ENCODE measurements around the gene KPTN. TPM values are rescaled to one million over a fixed set of nuclear protein-coding genes. Genes with fewer than 3 reads are reported as not detected.

Gene KPTN
- total RNA-seq, 1 experiment from 2014 or later: 23.8 TPM

DNA sequence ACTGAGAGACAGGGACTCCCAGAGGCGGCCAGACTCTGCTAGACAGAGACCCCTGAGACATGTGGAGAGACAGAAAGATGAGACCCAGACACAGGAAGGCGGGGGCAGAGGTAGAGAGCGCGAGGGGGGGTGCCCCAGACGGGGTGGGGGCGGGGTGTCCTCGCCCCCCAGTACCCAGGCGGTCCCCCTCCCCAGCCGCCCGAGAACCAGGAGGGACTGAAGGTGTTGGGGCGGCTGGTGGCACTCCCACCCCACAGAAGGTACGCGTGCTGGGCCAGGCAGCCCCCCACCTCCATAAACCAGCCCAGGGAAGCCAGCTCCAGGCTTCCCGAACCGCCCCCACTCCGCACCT is 12.7 kb downstream of the KPTN start:
- Histone ChIP-seq H3K36me3 (ENCODE audit: control insufficient read depth in 1 of 2, insufficient read depth in 2 of 2, low read length in 2 of 2) (no peaks in the 10 kb centered on the region), H3K27me3 (ENCODE audit: insufficient read depth, low read length) (peaks cover 33% of the 10 kb centered on the region), H3K4me3 (replicated peaks in 1 of 2; ENCODE audit: low read depth in 1 of 2, low read length in 2 of 2) (no peak overlapping the region), H3K9me3 (ENCODE audit: control insufficient read depth in 1 of 2, insufficient read depth in 1 of 2, low read depth in 1 of 2, low read length in 2 of 2) (no peaks in the 10 kb centered on the region), H3K4me2 (ENCODE audit: low read length) (peak overlapping the region; percentile 51), H3K4me1 (ENCODE audit: control insufficient read depth in 1 of 2, insufficient read depth in 2 of 2, low read length in 2 of 2) (peaks cover 0 to 15% of the 10 kb centered on the region in 2 experiments; a peak in 3 of 4 replicates), H3K79me2 (ENCODE audit: insufficient read depth, low read length) (no peaks in the 10 kb centered on the region), H3K9me2 (ENCODE audit: insufficient read depth) (no peaks in the 10 kb centered on the region), H3K27ac (ENCODE audit: low read depth, low read length) (no peak overlapping the region), H3K9ac (ENCODE audit: low read length) (no peak overlapping the region), H2AFZ (ENCODE audit: low read depth, low read length, poor library complexity, severe bottlenecking) (no peak overlapping the region), H4K20me1 (ENCODE audit: insufficient read depth) (no peaks in the 10 kb centered on the region)
- DNase-seq (ENCODE audit: low read depth, low spot score) (no peak), ATAC-seq (peak; percentile 12; the same call in 1 of the 2 replicates)
- ChIA-PET CTCF (no interaction called here), POLR2A (no interaction called here), RAD21 (ENCODE audit: low non-redundant PET in 1 of 2, low total read pairs in 2 of 2, uncharacterized antibody in 2 of 2, unreplicated experiment in 2 of 2) (no interaction called here)
- TF ChIP-seq, protein P1, sequence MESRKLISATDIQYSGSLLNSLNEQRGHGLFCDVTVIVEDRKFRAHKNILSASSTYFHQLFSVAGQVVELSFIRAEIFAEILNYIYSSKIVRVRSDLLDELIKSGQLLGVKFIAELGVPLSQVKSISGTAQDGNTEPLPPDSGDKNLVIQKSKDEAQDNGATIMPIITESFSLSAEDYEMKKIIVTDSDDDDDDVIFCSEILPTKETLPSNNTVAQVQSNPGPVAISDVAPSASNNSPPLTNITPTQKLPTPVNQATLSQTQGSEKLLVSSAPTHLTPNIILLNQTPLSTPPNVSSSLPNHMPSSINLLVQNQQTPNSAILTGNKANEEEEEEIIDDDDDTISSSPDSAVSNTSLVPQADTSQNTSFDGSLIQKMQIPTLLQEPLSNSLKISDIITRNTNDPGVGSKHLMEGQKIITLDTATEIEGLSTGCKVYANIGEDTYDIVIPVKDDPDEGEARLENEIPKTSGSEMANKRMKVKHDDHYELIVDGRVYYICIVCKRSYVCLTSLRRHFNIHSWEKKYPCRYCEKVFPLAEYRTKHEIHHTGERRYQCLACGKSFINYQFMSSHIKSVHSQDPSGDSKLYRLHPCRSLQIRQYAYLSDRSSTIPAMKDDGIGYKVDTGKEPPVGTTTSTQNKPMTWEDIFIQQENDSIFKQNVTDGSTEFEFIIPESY (IDR thresholded peaks at IDR 0.05; ENCODE audit: extremely low read depth, insufficient replicate concordance, low read length): no peak
- no peak for TF ChIP-seq EZH2phosphoT487 (IDR thresholded peaks at IDR 0.05; ENCODE audit: borderline replicate concordance)
- no peak for TF ChIP-seq CBX3 (IDR thresholded peaks at IDR 0.05; ENCODE audit: low read depth)
- no peak for TF ChIP-seq ZNF274 (IDR thresholded peaks at IDR 0.05; ENCODE audit: low read depth, low read length)
- no peak for TF ChIP-seq CEBPB (IDR thresholded peaks at IDR 0.05; ENCODE audit: low read depth)
- TF ChIP-seq, protein P2, sequence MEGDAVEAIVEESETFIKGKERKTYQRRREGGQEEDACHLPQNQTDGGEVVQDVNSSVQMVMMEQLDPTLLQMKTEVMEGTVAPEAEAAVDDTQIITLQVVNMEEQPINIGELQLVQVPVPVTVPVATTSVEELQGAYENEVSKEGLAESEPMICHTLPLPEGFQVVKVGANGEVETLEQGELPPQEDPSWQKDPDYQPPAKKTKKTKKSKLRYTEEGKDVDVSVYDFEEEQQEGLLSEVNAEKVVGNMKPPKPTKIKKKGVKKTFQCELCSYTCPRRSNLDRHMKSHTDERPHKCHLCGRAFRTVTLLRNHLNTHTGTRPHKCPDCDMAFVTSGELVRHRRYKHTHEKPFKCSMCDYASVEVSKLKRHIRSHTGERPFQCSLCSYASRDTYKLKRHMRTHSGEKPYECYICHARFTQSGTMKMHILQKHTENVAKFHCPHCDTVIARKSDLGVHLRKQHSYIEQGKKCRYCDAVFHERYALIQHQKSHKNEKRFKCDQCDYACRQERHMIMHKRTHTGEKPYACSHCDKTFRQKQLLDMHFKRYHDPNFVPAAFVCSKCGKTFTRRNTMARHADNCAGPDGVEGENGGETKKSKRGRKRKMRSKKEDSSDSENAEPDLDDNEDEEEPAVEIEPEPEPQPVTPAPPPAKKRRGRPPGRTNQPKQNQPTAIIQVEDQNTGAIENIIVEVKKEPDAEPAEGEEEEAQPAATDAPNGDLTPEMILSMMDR (IDR thresholded peaks at IDR 0.05 in 2 of 3, conservative IDR thresholded peaks at IDR 0.05 in 1 of 3; ENCODE audit: borderline replicate concordance in 1 of 3, insufficient read depth in 1 of 3, low read depth in 2 of 3, low read length in 2 of 3): no peak
- TF ChIP-seq YY1 (IDR thresholded peaks at IDR 0.05; ENCODE audit: extremely low read depth, insufficient replicate concordance, low read depth, low read length): no peak
- TF ChIP-seq, protein P3, sequence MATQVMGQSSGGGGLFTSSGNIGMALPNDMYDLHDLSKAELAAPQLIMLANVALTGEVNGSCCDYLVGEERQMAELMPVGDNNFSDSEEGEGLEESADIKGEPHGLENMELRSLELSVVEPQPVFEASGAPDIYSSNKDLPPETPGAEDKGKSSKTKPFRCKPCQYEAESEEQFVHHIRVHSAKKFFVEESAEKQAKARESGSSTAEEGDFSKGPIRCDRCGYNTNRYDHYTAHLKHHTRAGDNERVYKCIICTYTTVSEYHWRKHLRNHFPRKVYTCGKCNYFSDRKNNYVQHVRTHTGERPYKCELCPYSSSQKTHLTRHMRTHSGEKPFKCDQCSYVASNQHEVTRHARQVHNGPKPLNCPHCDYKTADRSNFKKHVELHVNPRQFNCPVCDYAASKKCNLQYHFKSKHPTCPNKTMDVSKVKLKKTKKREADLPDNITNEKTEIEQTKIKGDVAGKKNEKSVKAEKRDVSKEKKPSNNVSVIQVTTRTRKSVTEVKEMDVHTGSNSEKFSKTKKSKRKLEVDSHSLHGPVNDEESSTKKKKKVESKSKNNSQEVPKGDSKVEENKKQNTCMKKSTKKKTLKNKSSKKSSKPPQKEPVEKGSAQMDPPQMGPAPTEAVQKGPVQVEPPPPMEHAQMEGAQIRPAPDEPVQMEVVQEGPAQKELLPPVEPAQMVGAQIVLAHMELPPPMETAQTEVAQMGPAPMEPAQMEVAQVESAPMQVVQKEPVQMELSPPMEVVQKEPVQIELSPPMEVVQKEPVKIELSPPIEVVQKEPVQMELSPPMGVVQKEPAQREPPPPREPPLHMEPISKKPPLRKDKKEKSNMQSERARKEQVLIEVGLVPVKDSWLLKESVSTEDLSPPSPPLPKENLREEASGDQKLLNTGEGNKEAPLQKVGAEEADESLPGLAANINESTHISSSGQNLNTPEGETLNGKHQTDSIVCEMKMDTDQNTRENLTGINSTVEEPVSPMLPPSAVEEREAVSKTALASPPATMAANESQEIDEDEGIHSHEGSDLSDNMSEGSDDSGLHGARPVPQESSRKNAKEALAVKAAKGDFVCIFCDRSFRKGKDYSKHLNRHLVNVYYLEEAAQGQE (IDR thresholded peaks at IDR 0.05; ENCODE audit: low read depth): no peak
- TF ChIP-seq EGR1 (IDR thresholded peaks at IDR 0.05; ENCODE audit: low read depth): no peak
- TF ChIP-seq POLR2A (IDR thresholded peaks at IDR 0.05; ENCODE audit: borderline replicate concordance, extremely low read depth, insufficient read depth, insufficient read length): no peak
- no peak for TF ChIP-seq ELF1 (IDR thresholded peaks at IDR 0.05; ENCODE audit: borderline replicate concordance, low read depth)
- no peak for TF ChIP-seq RAD21 (IDR thresholded peaks at IDR 0.05; ENCODE audit: low read depth)
- TF ChIP-seq SIN3A (IDR thresholded peaks at IDR 0.05; ENCODE audit: low read depth): no peak
- BruUV-seq (replicated peaks): no TSS peak
- intact Hi-C loops (cut with micrococcal nuclease): no loop called here

Measured in HCT116 (cell line).